WI38 (cell line): Measurements from ENCODE around the gene KNOP1.

Source experiments
- H3K4me3 ChIP-seq: 2 replicates; pipeline ENCODE4 v1.5.1; 2011; ENCODE audit warnings: low read depth, mild to moderate bottlenecking, control low read depth, low read length
- CTCF ChIP-seq: IDR thresholded peaks from 2 replicates; pipeline ENCODE4 v1.5.1; 2012; ENCODE audit warnings: low read depth, mild to moderate bottlenecking, control low read depth, low read length

The KNOP1 gene

DNA sequence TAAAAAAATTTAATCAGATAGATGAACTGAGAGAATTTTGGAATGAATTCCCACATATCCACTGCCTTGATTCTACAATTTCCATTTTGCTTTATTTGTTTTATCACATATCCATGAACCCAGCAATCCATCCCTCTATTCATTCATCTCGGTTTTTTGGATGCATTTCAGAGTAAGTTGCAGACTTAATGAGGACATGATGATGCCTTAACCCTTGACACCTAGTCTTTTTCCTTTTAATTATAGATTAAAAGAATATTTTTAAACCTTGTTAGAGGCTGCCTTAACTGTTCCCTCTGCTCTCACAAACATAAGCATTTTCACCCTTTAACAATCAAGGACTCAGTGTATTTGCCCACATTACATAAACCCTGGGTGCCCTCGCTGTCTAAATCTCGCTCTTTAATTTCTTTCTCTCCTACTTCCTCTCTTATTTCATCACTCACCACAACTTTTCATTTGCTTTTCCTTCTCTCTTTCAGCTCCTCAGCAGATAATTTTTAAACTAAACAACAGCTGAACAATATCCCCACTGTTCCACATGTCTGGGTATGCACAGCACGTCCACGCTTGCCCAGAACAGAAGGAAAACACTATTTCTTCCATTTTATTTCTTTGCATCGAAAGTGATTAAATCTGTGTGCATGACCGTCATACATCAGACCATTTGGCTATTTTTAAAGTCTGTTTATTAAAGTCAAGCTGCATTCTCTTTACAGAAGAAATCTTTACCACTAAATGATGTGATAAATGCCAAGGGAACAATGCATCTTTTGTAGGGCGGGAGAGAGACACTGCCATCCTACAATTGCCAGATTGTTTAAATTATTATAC lies 40.0 kb upstream of the KNOP1 start:
- H3K4me3 ChIP-seq = peak overlapping the region; percentile 30
- TF ChIP-seq CTCF = no peak

DNA sequence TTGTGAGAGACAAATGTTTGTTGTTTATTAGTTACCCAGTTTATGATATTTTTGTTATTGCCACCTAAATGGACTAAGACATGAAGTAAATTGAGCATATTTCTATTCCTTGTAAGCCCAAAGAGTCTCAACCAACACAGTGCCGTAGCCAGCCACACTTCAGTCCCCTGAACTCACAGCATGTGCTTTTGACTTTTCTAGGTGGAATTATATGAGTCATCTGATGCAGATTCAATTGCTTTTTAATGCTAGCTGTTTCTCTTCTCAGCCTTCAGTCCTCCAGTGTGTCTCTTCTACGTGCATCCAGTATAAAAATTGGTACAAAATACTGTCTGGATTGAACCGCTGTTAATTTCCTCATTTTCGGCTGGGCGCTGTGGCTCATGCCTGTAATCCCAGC lies 39.0 kb upstream of the KNOP1 start:
- TF ChIP-seq CTCF = no peak

GRCh38 chr16:19755268-19755667 lies 37.2 kb upstream of the KNOP1 start:
- no peak overlapping the region for H3K4me3 ChIP-seq
- TF ChIP-seq CTCF = no peak

More for the DNA sequence above, 39.0 kb upstream of the KNOP1 start:
- no peak overlapping the region for H3K4me3 ChIP-seq

DNA sequence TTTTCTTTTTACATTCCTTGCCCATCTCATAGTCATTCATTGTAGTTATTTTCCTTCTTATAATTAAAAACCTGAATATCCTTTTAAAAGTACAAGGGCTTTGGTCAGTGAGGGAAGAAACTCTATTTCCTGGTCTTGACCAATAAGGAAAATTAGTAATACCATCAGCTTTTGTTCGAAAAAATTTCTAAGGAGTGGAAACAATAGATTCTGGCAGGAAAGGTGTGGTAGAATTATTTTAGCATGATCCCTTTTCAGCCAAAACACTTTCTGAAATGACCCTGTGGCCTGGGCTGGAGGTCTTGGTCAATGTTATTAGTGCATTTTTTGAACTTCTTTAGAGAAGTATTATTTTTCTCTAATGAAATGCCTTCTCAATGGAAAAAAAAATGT lies 36.6 kb upstream of the KNOP1 start:
- H3K4me3 ChIP-seq = no peak overlapping the region
- no peak for TF ChIP-seq CTCF

GRCh38 chr16:19753815-19754643 lies 36.0 kb upstream of the KNOP1 start:
- H3K4me3 ChIP-seq = no peak overlapping the region
- no peak for TF ChIP-seq CTCF

GRCh38 chr16:19751478-19752385 lies 33.7 kb upstream of the KNOP1 start:
- no peak overlapping the region for H3K4me3 ChIP-seq
- no peak for TF ChIP-seq CTCF
